ENCODE data around the gene NELFE.
"Not testable (repeated sequence)": the region's sequence is repeated elsewhere in the genome, so short reads cannot be mapped to it uniquely, and the experiment has no call there.

Gene NELFE, protein sequence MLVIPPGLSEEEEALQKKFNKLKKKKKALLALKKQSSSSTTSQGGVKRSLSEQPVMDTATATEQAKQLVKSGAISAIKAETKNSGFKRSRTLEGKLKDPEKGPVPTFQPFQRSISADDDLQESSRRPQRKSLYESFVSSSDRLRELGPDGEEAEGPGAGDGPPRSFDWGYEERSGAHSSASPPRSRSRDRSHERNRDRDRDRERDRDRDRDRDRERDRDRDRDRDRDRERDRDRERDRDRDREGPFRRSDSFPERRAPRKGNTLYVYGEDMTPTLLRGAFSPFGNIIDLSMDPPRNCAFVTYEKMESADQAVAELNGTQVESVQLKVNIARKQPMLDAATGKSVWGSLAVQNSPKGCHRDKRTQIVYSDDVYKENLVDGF

DNA sequence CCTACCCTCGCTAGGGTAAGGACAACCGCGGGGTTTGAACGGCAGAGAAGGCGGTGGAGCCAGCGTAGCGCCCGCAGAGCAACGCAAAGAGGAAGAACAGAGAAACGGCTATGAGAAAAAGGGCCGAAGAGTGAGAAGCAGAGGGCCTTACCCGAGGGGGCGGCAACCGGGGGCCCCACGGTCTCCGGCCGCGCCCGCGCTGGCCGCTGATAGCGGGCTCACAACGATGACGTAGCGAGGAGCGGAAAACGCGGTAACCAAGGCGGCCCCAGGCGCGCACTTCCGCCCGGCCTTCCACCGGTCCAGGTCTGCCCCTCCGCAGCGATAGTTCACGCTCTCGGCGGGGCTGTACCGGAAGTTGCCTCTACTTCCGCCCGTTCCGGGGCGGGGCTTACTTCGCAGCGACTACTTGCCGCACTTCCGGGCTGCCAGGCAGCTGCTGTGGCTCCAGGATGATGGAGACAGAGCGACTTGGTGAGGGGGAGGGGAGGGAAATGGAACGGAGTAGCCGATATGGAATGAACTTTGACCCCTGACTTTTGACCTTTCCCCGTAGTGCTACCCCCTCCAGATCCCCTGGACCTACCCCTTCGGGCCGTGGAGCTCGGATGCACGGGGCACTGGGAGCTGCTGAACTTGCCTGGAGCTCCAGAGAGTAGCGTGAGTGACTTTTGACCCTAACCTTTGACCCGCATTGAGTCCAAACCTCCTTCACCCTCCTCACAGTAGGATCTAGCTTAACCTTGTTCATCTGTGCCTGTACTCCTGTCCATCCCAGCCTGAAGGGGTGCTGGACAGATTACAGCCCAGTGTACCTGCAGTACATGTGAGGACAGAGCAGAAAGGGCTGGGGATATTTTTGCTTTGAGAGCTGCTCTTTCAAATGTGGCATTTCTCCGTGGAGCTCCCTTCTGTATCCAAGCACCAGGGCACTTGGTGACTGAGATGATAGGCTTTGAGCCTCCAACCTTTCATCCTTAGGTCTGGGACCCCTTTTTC lies at the start of gene NELFE, which contains the start of gene SKIC2:
NELFE (minus strand) TSS at position 231 of the 999 bp plus-strand sequence. CDS start 525 bp downstream, outside the sequence.
SKIC2 (plus strand) TSS at position 435 of the 999 bp plus-strand sequence; CDS start at position 453, 18 bp downstream.
- H3K9ac ChIP-seq (ENCODE audit: low read length) = peak within 1 kb of the TSS; percentile 90
- peaks cover 10% of the 10 kb centered on the region; the same call in 1 of the 2 replicates for H3K4me1 ChIP-seq (ENCODE audit: control insufficient read depth, insufficient read depth, low read length)
- H3K27me3 ChIP-seq (ENCODE audit: control insufficient read depth, insufficient read depth, low read length) = no peaks in the 10 kb centered on the region
- peak within 1 kb of the TSS; percentile 91 for H3K4me3 ChIP-seq (ENCODE audit: low read depth, low read length)
- H3K9me3 ChIP-seq (ENCODE audit: control insufficient read depth, insufficient read depth, low read depth, low read length) = no peaks in the 10 kb centered on the region
- H3K27ac ChIP-seq (ENCODE audit: low read depth, low read length) = peak within 1 kb of the TSS; percentile 83
- peaks cover 71% of the 10 kb centered on the region for H3K36me3 ChIP-seq (ENCODE audit: control insufficient read depth, insufficient read depth, low read length)

GRCh38 chr6:32008037-32008436 lies 49.3 kb upstream of the NELFE start:
- not testable (repeated sequence) for H3K27ac ChIP-seq (ENCODE audit: low read depth, low read length); H3K4me3 ChIP-seq (ENCODE audit: low read depth, low read length); H3K9me3 ChIP-seq (ENCODE audit: control insufficient read depth, insufficient read depth, low read depth, low read length); H3K9ac ChIP-seq (ENCODE audit: low read length); H3K4me1 ChIP-seq (ENCODE audit: control insufficient read depth, insufficient read depth, low read length); H3K27me3 ChIP-seq (ENCODE audit: control insufficient read depth, insufficient read depth, low read length); H3K36me3 ChIP-seq (ENCODE audit: control insufficient read depth, insufficient read depth, low read length)

DNA sequence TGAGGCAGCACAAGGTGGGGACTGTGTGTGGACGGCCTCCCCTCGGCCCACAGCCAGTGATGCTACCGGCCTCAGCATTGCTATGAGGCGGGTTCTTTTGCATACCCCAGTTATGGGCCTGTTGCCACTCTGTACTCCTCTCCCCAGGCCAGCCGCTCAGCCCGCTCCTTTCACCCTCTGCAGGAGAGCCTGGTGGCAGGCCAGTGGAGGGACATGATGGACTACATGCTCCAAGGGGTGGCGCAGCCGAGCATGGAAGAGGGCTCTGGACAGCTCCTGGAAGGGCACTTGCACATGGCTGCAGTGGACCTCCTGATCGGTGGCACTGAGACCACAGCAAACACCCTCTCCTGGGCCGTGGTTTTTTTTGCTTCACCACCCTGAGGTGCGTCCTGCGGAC lies 48.3 kb upstream of the NELFE start:
- H3K4me3 ChIP-seq (ENCODE audit: low read depth, low read length); H3K9me3 ChIP-seq (ENCODE audit: control insufficient read depth, insufficient read depth, low read depth, low read length); H3K27me3 ChIP-seq (ENCODE audit: control insufficient read depth, insufficient read depth, low read length); H3K27ac ChIP-seq (ENCODE audit: low read depth, low read length); H3K36me3 ChIP-seq (ENCODE audit: control insufficient read depth, insufficient read depth, low read length); H3K4me1 ChIP-seq (ENCODE audit: control insufficient read depth, insufficient read depth, low read length); H3K9ac ChIP-seq (ENCODE audit: low read length): not testable (repeated sequence)

DNA sequence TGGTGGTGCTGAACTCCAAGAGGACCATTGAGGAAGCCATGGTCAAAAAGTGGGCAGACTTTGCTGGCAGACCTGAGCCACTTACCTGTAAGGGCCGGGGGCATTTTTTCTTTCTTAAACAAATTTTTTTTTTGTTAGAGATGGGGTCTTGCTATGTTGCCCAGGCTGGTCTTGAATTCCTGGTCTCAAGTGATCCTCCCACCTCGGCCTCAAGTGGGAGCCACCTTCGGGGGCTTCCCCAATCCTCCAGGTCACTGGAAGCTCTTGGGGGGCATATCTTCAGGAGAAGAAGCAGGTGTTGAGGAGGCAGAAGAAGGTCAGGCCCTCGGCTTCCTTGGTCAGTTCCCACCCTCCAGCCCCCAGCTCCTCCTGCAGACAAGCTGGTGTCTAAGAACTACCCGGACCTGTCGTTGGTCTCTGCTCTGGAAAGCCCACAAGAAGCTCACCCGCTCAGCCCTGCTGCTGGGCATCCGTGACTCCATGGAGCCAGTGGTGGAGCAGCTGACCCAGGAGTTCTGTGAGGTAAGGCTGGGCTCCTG lies 47.3 kb upstream of the NELFE start:
- not testable (repeated sequence) for H3K27ac ChIP-seq (ENCODE audit: low read depth, low read length); H3K27me3 ChIP-seq (ENCODE audit: control insufficient read depth, insufficient read depth, low read length); H3K9me3 ChIP-seq (ENCODE audit: control insufficient read depth, insufficient read depth, low read depth, low read length); H3K36me3 ChIP-seq (ENCODE audit: control insufficient read depth, insufficient read depth, low read length); H3K4me3 ChIP-seq (ENCODE audit: low read depth, low read length); H3K4me1 ChIP-seq (ENCODE audit: control insufficient read depth, insufficient read depth, low read length); H3K9ac ChIP-seq (ENCODE audit: low read length)

- H3K9ac ChIP-seq (ENCODE audit: low read length); H3K9me3 ChIP-seq (ENCODE audit: control insufficient read depth, insufficient read depth, low read depth, low read length); H3K27ac ChIP-seq (ENCODE audit: low read depth, low read length); H3K27me3 ChIP-seq (ENCODE audit: control insufficient read depth, insufficient read depth, low read length); H3K4me3 ChIP-seq (ENCODE audit: low read depth, low read length); H3K4me1 ChIP-seq (ENCODE audit: control insufficient read depth, insufficient read depth, low read length); H3K36me3 ChIP-seq (ENCODE audit: control insufficient read depth, insufficient read depth, low read length): not testable (repeated sequence)
Observed at GRCh38 chr6:32005538-32005880, 46.7 kb upstream of the NELFE start.

DNA sequence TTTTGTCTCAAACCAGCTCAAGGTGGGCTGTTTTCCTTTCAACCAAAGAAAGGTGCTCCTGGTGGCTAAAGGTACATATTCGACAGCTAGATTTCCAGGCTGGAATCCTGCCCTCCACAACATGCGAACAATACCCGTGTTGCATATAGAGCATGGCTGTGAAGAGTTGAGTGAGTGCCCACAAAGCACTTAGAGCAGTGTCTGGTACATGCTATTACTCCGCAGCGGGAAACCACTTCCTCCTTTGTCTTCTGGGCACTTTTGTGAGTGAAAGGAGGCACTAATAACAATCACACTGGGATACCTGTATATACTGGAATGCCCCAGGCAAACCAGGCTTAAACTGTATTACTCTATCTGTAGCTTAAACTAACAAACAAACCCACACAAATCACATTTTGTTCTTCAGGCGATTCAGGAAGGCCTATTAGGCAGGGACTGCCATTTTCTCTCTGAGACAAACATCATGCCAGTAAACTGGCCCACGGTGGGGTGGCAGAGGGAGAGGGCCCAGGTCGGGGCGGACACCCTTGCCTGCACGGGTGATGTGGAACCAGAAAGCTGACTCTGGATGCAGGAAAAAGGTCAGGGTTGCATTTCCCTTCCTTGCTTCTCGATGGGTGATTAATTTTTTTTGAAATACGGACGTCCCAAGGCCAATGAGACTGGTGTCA lies 46.2 kb upstream of the NELFE start:
- not testable (repeated sequence) for H3K9me3 ChIP-seq (ENCODE audit: control insufficient read depth, insufficient read depth, low read depth, low read length); H3K27ac ChIP-seq (ENCODE audit: low read depth, low read length); H3K9ac ChIP-seq (ENCODE audit: low read length); H3K27me3 ChIP-seq (ENCODE audit: control insufficient read depth, insufficient read depth, low read length); H3K4me3 ChIP-seq (ENCODE audit: low read depth, low read length); H3K4me1 ChIP-seq (ENCODE audit: control insufficient read depth, insufficient read depth, low read length); H3K36me3 ChIP-seq (ENCODE audit: control insufficient read depth, insufficient read depth, low read length)

DNA sequence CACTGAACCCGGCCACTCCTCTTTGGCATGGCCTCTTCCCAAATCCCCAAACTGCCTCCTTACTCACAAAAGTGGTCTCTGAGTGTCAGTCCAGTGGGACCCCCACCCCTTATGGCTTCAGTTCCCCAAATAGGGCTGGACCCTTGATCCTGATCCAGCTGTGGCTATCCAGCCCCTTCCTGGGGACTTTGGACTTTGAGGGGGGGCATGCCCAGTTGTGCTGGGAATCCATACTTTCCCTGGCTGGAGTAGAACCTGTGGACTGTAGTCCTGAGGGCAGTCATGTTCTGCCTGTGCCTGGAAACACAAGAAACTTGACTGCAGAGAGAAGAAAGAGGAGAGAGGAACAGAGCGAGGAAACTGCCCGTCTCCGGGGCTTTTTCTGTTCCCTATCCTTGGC lies 45.6 kb upstream of the NELFE start:
- H3K27ac ChIP-seq (ENCODE audit: low read depth, low read length); H3K4me1 ChIP-seq (ENCODE audit: control insufficient read depth, insufficient read depth, low read length); H3K4me3 ChIP-seq (ENCODE audit: low read depth, low read length); H3K9me3 ChIP-seq (ENCODE audit: control insufficient read depth, insufficient read depth, low read depth, low read length); H3K9ac ChIP-seq (ENCODE audit: low read length); H3K36me3 ChIP-seq (ENCODE audit: control insufficient read depth, insufficient read depth, low read length); H3K27me3 ChIP-seq (ENCODE audit: control insufficient read depth, insufficient read depth, low read length): not testable (repeated sequence)

DNA sequence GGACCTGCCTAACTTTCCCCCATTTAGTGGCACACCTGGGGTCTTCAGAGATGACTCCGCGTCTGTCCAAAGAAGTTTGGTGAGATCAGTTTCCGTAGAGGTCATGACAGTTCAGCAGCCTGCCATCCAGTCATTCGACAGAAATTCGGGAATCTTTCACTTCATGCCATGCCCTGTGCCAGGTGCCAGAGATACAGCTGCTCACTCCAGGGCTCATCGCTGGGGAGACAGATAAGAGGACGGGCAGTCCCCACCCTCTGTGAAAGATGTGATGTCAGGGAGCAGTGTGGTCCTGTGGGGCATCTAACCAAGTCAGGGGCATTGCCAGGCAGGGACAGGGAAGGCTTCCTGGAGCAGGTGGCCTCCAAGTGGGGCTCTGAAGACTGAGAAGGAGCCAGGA lies 44.5 kb upstream of the NELFE start:
- not testable (repeated sequence) for H3K36me3 ChIP-seq (ENCODE audit: control insufficient read depth, insufficient read depth, low read length); H3K9ac ChIP-seq (ENCODE audit: low read length); H3K9me3 ChIP-seq (ENCODE audit: control insufficient read depth, insufficient read depth, low read depth, low read length); H3K4me3 ChIP-seq (ENCODE audit: low read depth, low read length); H3K4me1 ChIP-seq (ENCODE audit: control insufficient read depth, insufficient read depth, low read length); H3K27ac ChIP-seq (ENCODE audit: low read depth, low read length); H3K27me3 ChIP-seq (ENCODE audit: control insufficient read depth, insufficient read depth, low read length)

- not testable (repeated sequence) for H3K27me3 ChIP-seq (ENCODE audit: control insufficient read depth, insufficient read depth, low read length); H3K9ac ChIP-seq (ENCODE audit: low read length); H3K27ac ChIP-seq (ENCODE audit: low read depth, low read length); H3K4me3 ChIP-seq (ENCODE audit: low read depth, low read length); H3K9me3 ChIP-seq (ENCODE audit: control insufficient read depth, insufficient read depth, low read depth, low read length); H3K36me3 ChIP-seq (ENCODE audit: control insufficient read depth, insufficient read depth, low read length); H3K4me1 ChIP-seq (ENCODE audit: control insufficient read depth, insufficient read depth, low read length)
Observed at GRCh38 chr6:32002546-32003268, 43.9 kb upstream of the NELFE start.

DNA sequence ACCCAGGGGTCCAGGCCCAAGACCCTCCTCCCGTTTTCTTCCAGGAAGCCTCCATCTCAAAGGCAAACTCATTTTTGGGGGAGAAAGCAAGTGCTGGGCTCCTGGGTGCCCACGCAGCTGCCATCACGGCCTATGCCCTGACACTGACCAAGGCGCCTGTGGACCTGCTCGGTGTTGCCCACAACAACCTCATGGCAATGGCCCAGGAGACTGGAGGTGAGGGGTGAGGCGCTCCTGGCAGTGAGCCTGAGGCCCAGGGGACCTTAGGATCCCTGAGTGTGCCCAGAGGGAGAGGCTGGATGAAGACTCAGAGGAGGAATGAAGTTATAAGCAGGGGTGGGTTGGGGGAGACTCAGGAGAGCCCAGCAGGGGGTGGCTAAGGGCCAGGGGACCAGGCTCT lies 37.6 kb upstream of the NELFE start:
- not testable (repeated sequence) for H3K36me3 ChIP-seq (ENCODE audit: control insufficient read depth, insufficient read depth, low read length); H3K9me3 ChIP-seq (ENCODE audit: control insufficient read depth, insufficient read depth, low read depth, low read length); H3K27ac ChIP-seq (ENCODE audit: low read depth, low read length); H3K27me3 ChIP-seq (ENCODE audit: control insufficient read depth, insufficient read depth, low read length); H3K9ac ChIP-seq (ENCODE audit: low read length); H3K4me1 ChIP-seq (ENCODE audit: control insufficient read depth, insufficient read depth, low read length); H3K4me3 ChIP-seq (ENCODE audit: low read depth, low read length)

Data from HUES6 (cell line).